Nephron (organoid): ENCODE measurements around the gene TLCD3B.

Source experiments
- H3K27ac Mint-ChIP-seq, 3 experiments: 2 replicates each; pipeline ENCODE4 v1.8.0; 2020; ENCODE audit warnings: mixed read lengths in 3 of 3, mild to moderate bottlenecking in 2 of 3, moderate library complexity in 1 of 3
- H3K27me3 Mint-ChIP-seq: 2 replicates; pipeline ENCODE4 v1.8.0; 2021; ENCODE audit warnings: low read depth, mild to moderate bottlenecking, moderate library complexity, mixed read lengths
- H3K36me3 Mint-ChIP-seq: 2 replicates; pipeline ENCODE4 v1.8.0; 2020; ENCODE audit warnings: low read depth, mixed read lengths
- H3K4me1 Mint-ChIP-seq: 2 replicates; pipeline ENCODE4 v1.8.0; 2020; ENCODE audit warnings: mixed read lengths
- H3K4me3 Mint-ChIP-seq, 3 experiments: 2 replicates each; pipeline ENCODE4 v1.8.0; 2020; ENCODE audit warnings: mild to moderate bottlenecking in 3 of 3, mixed read lengths in 3 of 3, moderate library complexity in 2 of 3
- H3K9me3 Mint-ChIP-seq: 2 replicates; pipeline ENCODE4 v1.8.0; 2020; ENCODE audit warnings: mixed read lengths
- CTCF ChIP-seq, 3 experiments: fragments of 200-600 bp; sonication (generic); IDR thresholded peaks; one replicate each; pipeline ENCODE4 v1.5.0; 2021; ENCODE audit warnings: antibody characterized with exemption in 3 of 3; ENCODE audit not compliant: unreplicated experiment in 3 of 3

TLCD3B gene

GRCh38 chr16:30002614-30003346 lies 28.3 kb downstream of the TLCD3B start:
- H3K9me3 Mint-ChIP-seq: no peaks in the 10 kb centered on the region
- peaks cover under 1% of the 10 kb centered on the region for H3K27me3 Mint-ChIP-seq
- no peak overlapping the region for H3K27ac Mint-ChIP-seq
- peaks cover 10% of the 10 kb centered on the region for H3K36me3 Mint-ChIP-seq
- TF ChIP-seq CTCF (IDR thresholded peaks at IDR 0.05; ENCODE audit: unreplicated experiment in 3 of 3): no peak
- H3K4me3 Mint-ChIP-seq: no peak overlapping the region
- H3K4me1 Mint-ChIP-seq: no peaks in the 10 kb centered on the region

- Mint-ChIP-seq H3K27me3 (no peaks in the 10 kb centered on the region), H3K27ac (no peak overlapping the region)
Measured at GRCh38 chr16:30000735-30001631, 30.1 kb downstream of the TLCD3B start.

GRCh38 chr16:29999605-30000004 lies 31.5 kb downstream of the TLCD3B start:
- H3K9me3 Mint-ChIP-seq: no peaks in the 10 kb centered on the region
- H3K27me3 Mint-ChIP-seq: no peaks in the 10 kb centered on the region
- no peak for TF ChIP-seq CTCF (IDR thresholded peaks at IDR 0.05; ENCODE audit: unreplicated experiment in 3 of 3)
- no peak overlapping the region for H3K27ac Mint-ChIP-seq
- H3K36me3 Mint-ChIP-seq: peaks cover 14% of the 10 kb centered on the region
- H3K4me3 Mint-ChIP-seq: no peak overlapping the region
- H3K4me1 Mint-ChIP-seq: peaks cover 19% of the 10 kb centered on the region

More at GRCh38 chr16:30000735-30001631, 30.1 kb downstream of the TLCD3B start:
- peaks cover 9% of the 10 kb centered on the region for H3K4me1 Mint-ChIP-seq
- no peaks in the 10 kb centered on the region for H3K9me3 Mint-ChIP-seq
- peaks cover 14% of the 10 kb centered on the region for H3K36me3 Mint-ChIP-seq
- H3K4me3 Mint-ChIP-seq: no peak overlapping the region
- no peak for TF ChIP-seq CTCF (IDR thresholded peaks at IDR 0.05; ENCODE audit: unreplicated experiment in 3 of 3)

GRCh38 chr16:29996766-29997250 lies 34.3 kb downstream of the TLCD3B start:
- Mint-ChIP-seq H3K27me3 (no peaks in the 10 kb centered on the region), H3K36me3 (peaks cover 21% of the 10 kb centered on the region), H3K4me3 (peak overlapping the region; percentile 98), H3K9me3 (no peaks in the 10 kb centered on the region), H3K27ac (peak overlapping the region in 2 of 3 experiments; percentile 92 to 97), H3K4me1 (peaks cover 24% of the 10 kb centered on the region)
- TF ChIP-seq CTCF (IDR thresholded peaks at IDR 0.05; ENCODE audit: unreplicated experiment in 3 of 3): no peak

GRCh38 chr16:29995911-29996765 lies 34.9 kb downstream of the TLCD3B start, which contains the start of gene INO80E:
Gene INO80E, plus strand, starts transcription at chr16:29996241. Its CDS starts 70 bp downstream, at chr16:29996311.
- Mint-ChIP-seq H3K36me3 (peaks cover 20% of the 10 kb centered on the region), H3K9me3 (no peaks in the 10 kb centered on the region), H3K27ac (peak within 1 kb of the TSS; percentile 92 to 97 (median 92)), H3K27me3 (no peaks in the 10 kb centered on the region), H3K4me3 (peak within 1 kb of the TSS; percentile 98), H3K4me1 (peaks cover 24% of the 10 kb centered on the region)
- TF ChIP-seq CTCF (IDR thresholded peaks at IDR 0.05; ENCODE audit: unreplicated experiment in 3 of 3): no peak
